Esophagus squamous epithelium (tissue), 4 donors: ENCODE measurements around the gene MT1F.

ENCODE experiments used
- CTCF ChIP-seq, 6 experiments: fragments of 450-650 bp in 4 of 6; fragments of 200-600 bp in 2 of 6; sonication (generic) in 2 of 6; IDR thresholded peaks; one replicate each; pipeline ENCODE4 v1.5.1; 2016 to 2019; ENCODE audit warnings: antibody characterized with exemption in 6 of 6, mild to moderate bottlenecking in 4 of 6, moderate library complexity in 4 of 6
- POLR2A ChIP-seq, 4 donors: fragments of 450-650 bp; IDR thresholded peaks; one replicate each; pipeline ENCODE4 v1.6.1; 2017; ENCODE audit warnings: antibody characterized with exemption in 4 of 4, mild to moderate bottlenecking in 4 of 4, moderate library complexity in 3 of 4

GRCh38 chr16:56609463-56609921 is 48.3 kb upstream of the MT1F start:
- peak in 1 of 6 experiments; percentile 10 for TF ChIP-seq CTCF (IDR thresholded peaks at IDR 0.05)
- no peak for TF ChIP-seq POLR2A (IDR thresholded peaks at IDR 0.05)
